H9 (cell line): ENCODE measurements around the gene TMEM200A. TPM values are rescaled to one million over a fixed set of nuclear protein-coding genes. Genes with fewer than 3 reads are reported as not detected.

ENCODE experiments used
- DNase-seq: peaks from one replicate; pipeline ENCODE4 v3.0.0-alpha.2; 2017
- H2AFZ ChIP-seq: one replicate; pipeline ENCODE4 v1.6.1; 2013; ENCODE audit warnings: mild to moderate bottlenecking, low read length, control low read depth, moderate library complexity
- H2AK5ac ChIP-seq: 2 replicates; pipeline ENCODE4 v1.6.1; 2013; ENCODE audit warnings: low read length, control low read depth, mixed read lengths; ENCODE audit not compliant: insufficient read length
- H2BK120ac ChIP-seq: one replicate; pipeline ENCODE4 v1.6.1; 2013; ENCODE audit warnings: low read depth, mild to moderate bottlenecking, low read length, control low read depth, inconsistent platforms; ENCODE audit not compliant: poor library complexity, severe bottlenecking
- H2BK12ac ChIP-seq: 2 replicates; pipeline ENCODE4 v1.6.1; 2013; ENCODE audit warnings: low read length, control low read depth, mixed read lengths, low read depth; ENCODE audit not compliant: insufficient read length
- H2BK15ac ChIP-seq: 2 replicates; pipeline ENCODE4 v1.6.1; 2013; ENCODE audit warnings: low read depth, low read length, control low read depth
- H2BK20ac ChIP-seq: one replicate; pipeline ENCODE4 v1.6.1; 2013; ENCODE audit warnings: low read depth, mild to moderate bottlenecking, low read length, control low read depth, inconsistent platforms; ENCODE audit not compliant: poor library complexity, severe bottlenecking
- H2BK5ac ChIP-seq: 2 replicates; pipeline ENCODE4 v1.6.1; 2013; ENCODE audit warnings: low read length, control low read depth, mixed read lengths; ENCODE audit not compliant: insufficient read length
- H3K14ac ChIP-seq: 2 replicates; pipeline ENCODE4 v1.6.1; 2013; ENCODE audit warnings: low read length, control low read depth; ENCODE audit not compliant: insufficient read depth
- H3K18ac ChIP-seq: 2 replicates; pipeline ENCODE4 v1.6.1; 2013; ENCODE audit warnings: low read depth, mild to moderate bottlenecking, mixed read lengths, low read length, control low read depth; ENCODE audit not compliant: insufficient read length
- H3K23ac ChIP-seq: 2 replicates; pipeline ENCODE4 v1.6.1; 2013; ENCODE audit warnings: low read length, control low read depth, mixed read lengths, low read depth; ENCODE audit not compliant: insufficient read length
- H3K23me2 ChIP-seq: 2 replicates; pipeline ENCODE4 v1.6.1; 2013; ENCODE audit warnings: low read depth, mild to moderate bottlenecking, mixed read lengths, low read length, control low read depth; ENCODE audit not compliant: insufficient read length, poor library complexity, severe bottlenecking
- H3K27ac ChIP-seq: 2 replicates; pipeline ENCODE4 v1.5.1; 2013; ENCODE audit warnings: low read length, control low read depth, mixed read lengths, low read depth; ENCODE audit not compliant: insufficient read length
- H3K27me3 ChIP-seq: 2 replicates; pipeline ENCODE4 v1.6.1; 2013; ENCODE audit warnings: low read length, control low read depth, inconsistent platforms; ENCODE audit not compliant: insufficient read depth
- H3K4ac ChIP-seq: 2 replicates; pipeline ENCODE4 v1.6.1; 2013; ENCODE audit warnings: low read depth, mild to moderate bottlenecking, control low read depth, inconsistent platforms, low read length, moderate library complexity
- H3K4me1 ChIP-seq: 2 replicates; pipeline ENCODE4 v1.6.1; 2013; ENCODE audit warnings: low read length, control low read depth, inconsistent platforms; ENCODE audit not compliant: insufficient read depth
- H3K4me2 ChIP-seq: 2 replicates; pipeline ENCODE4 v1.6.1; 2013; ENCODE audit warnings: low read length, control low read depth, mixed read lengths; ENCODE audit not compliant: insufficient read length, insufficient read depth
- H3K56ac ChIP-seq: 2 replicates; pipeline ENCODE4 v1.6.1; 2013; ENCODE audit warnings: low read depth, mild to moderate bottlenecking, mixed read lengths, low read length, control low read depth; ENCODE audit not compliant: insufficient read length
- H3K79me1 ChIP-seq: 2 replicates; pipeline ENCODE4 v1.6.1; 2013; ENCODE audit warnings: low read depth, mild to moderate bottlenecking, moderate library complexity, low read length, control low read depth, inconsistent platforms; ENCODE audit not compliant: insufficient read depth, poor library complexity, severe bottlenecking
- H3K79me2 ChIP-seq: 2 replicates; pipeline ENCODE4 v1.6.1; 2013; ENCODE audit warnings: low read length, control low read depth, inconsistent platforms; ENCODE audit not compliant: insufficient read depth
- H3K9ac ChIP-seq: 2 replicates; pipeline ENCODE4 v1.6.1; 2013; ENCODE audit warnings: low read length, control low read depth, mixed read lengths; ENCODE audit not compliant: insufficient read length; ENCODE audit errors: extremely low read depth
- H3K9me3 ChIP-seq: one replicate; pipeline ENCODE4 v1.6.1; 2013; ENCODE audit warnings: low read depth, low read length, inconsistent platforms; ENCODE audit not compliant: control insufficient read depth
- H3T11ph ChIP-seq: one replicate; pipeline ENCODE4 v1.6.1; 2013; ENCODE audit warnings: mild to moderate bottlenecking, low read length, control low read depth, inconsistent platforms
- H4K20me1 ChIP-seq: one replicate; pipeline ENCODE4 v1.6.1; 2013; ENCODE audit not compliant: control insufficient read depth, insufficient read length, insufficient read depth
- H4K5ac ChIP-seq: 2 replicates; pipeline ENCODE4 v1.6.1; 2013; ENCODE audit warnings: low read depth, mild to moderate bottlenecking, mixed read lengths, low read length, control low read depth; ENCODE audit not compliant: insufficient read length
- H4K8ac ChIP-seq: replicated peaks from 2 replicates; pipeline ENCODE4 v1.6.1; 2013; ENCODE audit warnings: low read length, control low read depth, mixed read lengths, low read depth; ENCODE audit not compliant: insufficient read length
- H4K91ac ChIP-seq: 2 replicates; pipeline ENCODE4 v1.6.1; 2013; ENCODE audit warnings: low read depth, mild to moderate bottlenecking, moderate library complexity, mixed read lengths, low read length, control low read depth; ENCODE audit not compliant: insufficient read length
- H3K27ac Mint-ChIP-seq, 3 experiments: 2 replicates in 2 of 3; 3 replicates in 1 of 3; pipeline ENCODE4 v1.8.0; 2020 to 2021; ENCODE audit warnings: mixed read lengths in 3 of 3, mild to moderate bottlenecking in 1 of 3, moderate library complexity in 1 of 3
- H3K27me3 Mint-ChIP-seq: 2 replicates; pipeline ENCODE4 v1.8.0; 2021; ENCODE audit warnings: low read depth, mild to moderate bottlenecking, moderate library complexity, mixed read lengths
- H3K36me3 Mint-ChIP-seq, 3 experiments: 2 replicates in 2 of 3; 3 replicates in 1 of 3; pipeline ENCODE4 v1.8.0; 2020 to 2021; ENCODE audit warnings: low read depth in 3 of 3, mixed read lengths in 3 of 3; ENCODE audit not compliant: insufficient read depth in 1 of 3
- H3K4me1 Mint-ChIP-seq, 2 experiments: 2 replicates each; pipeline ENCODE4 v1.8.0; 2020; ENCODE audit warnings: mixed read lengths in 2 of 2
- H3K4me3 Mint-ChIP-seq, 2 experiments: 2 replicates in 1 of 2; 3 replicates in 1 of 2; pipeline ENCODE4 v1.8.0; 2020 to 2021; ENCODE audit warnings: mild to moderate bottlenecking in 2 of 2, mixed read lengths in 2 of 2, moderate library complexity in 1 of 2
- H3K9me3 Mint-ChIP-seq, 2 experiments: 2 replicates in 1 of 2; 3 replicates in 1 of 2; pipeline ENCODE4 v1.8.0; 2020; ENCODE audit warnings: mild to moderate bottlenecking in 2 of 2, mixed read lengths in 2 of 2, moderate library complexity in 1 of 2
- WGBS: extraction: QIAGEN DNeasy Blood & Tissue Kit; methylation state at CpG from one replicate; pipeline ENCODE4 v1.1.7; 2013; ENCODE audit warnings: missing lambda C conversion rate, low lambda C conversion rate, mixed read lengths; ENCODE audit not compliant: insufficient read length; ENCODE audit errors: extremely low coverage; 5-methylcytosine and 5-hydroxymethylcytosine counted together
- total RNA-seq: library from RNA; stranded (reverse); gene quantifications from 2 replicates; pipeline ENCODE4 v1.2.1, GENCODE V29; 2021
- TF ChIP-seq, protein P1 (sequence below): fragments of 200-600 bp; sonication (generic); conservative IDR thresholded peaks from 3 replicates; pipeline ENCODE4 v1.8.0; 2021; ENCODE audit warnings: antibody characterized with exemption, mild to moderate bottlenecking

Gene TMEM200A
- total RNA-seq, 1 experiment from 2014 or later, result 6.1 TPM

DNA sequence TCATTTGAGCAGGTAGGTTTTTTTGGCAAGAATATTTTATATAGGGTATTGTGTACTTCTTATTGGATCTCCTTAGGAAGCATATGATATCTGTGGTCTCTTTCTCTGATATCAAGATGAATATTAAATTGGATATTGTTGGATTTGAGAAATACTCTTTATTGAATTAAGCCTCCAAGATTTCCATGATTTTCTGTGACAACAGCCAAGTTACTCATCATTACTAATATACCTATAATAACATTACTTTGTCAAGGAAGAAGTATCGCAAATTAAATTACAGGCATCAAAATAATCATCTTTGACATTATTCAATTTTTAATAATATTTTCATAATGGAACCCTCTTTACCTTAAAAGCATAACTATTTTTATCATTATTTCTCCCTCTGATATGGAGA, 86.5 kb downstream of the TMEM200A start:
- Histone ChIP-seq H3K18ac (no peak overlapping the region), H2BK15ac (no peak overlapping the region), H3T11ph (no peak overlapping the region), H3K4me1 (no peaks in the 10 kb centered on the region), H2BK5ac (no peak overlapping the region), H2BK20ac (no peak overlapping the region), H3K4ac (no peak overlapping the region), H3K23ac (no peak overlapping the region), H4K20me1 (no peaks in the 10 kb centered on the region), H2AFZ (no peak overlapping the region), H3K9ac (no peak overlapping the region), H3K23me2 (no peaks in the 10 kb centered on the region), H3K79me2 (no peaks in the 10 kb centered on the region), H2BK12ac (no peak overlapping the region), H3K79me1 (no peaks in the 10 kb centered on the region), H3K27ac (no peak overlapping the region), H4K8ac (no peak overlapping the region), H2BK120ac (no peak overlapping the region), H2AK5ac (no peak overlapping the region), H3K9me3 (no peaks in the 10 kb centered on the region), H3K56ac (no peak overlapping the region), H3K14ac (no peak overlapping the region), H3K4me2 (no peak overlapping the region), H4K5ac (no peak overlapping the region), H3K27me3 (no peaks in the 10 kb centered on the region), H4K91ac (no peak overlapping the region)
- H3K4me1 Mint-ChIP-seq, result peaks cover 11 to 14% of the 10 kb centered on the region in 2 experiments
- TF ChIP-seq, protein P1, sequence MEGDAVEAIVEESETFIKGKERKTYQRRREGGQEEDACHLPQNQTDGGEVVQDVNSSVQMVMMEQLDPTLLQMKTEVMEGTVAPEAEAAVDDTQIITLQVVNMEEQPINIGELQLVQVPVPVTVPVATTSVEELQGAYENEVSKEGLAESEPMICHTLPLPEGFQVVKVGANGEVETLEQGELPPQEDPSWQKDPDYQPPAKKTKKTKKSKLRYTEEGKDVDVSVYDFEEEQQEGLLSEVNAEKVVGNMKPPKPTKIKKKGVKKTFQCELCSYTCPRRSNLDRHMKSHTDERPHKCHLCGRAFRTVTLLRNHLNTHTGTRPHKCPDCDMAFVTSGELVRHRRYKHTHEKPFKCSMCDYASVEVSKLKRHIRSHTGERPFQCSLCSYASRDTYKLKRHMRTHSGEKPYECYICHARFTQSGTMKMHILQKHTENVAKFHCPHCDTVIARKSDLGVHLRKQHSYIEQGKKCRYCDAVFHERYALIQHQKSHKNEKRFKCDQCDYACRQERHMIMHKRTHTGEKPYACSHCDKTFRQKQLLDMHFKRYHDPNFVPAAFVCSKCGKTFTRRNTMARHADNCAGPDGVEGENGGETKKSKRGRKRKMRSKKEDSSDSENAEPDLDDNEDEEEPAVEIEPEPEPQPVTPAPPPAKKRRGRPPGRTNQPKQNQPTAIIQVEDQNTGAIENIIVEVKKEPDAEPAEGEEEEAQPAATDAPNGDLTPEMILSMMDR, result no peak
- no CpG with 5 or more reads among the region's 1 CpG for WGBS
- no peaks in the 10 kb centered on the region for H3K9me3 Mint-ChIP-seq
- DNase-seq, result no peak
- no peaks in the 10 kb centered on the region; the same call in 1 of the 2 replicates for H3K27me3 Mint-ChIP-seq
- H3K36me3 Mint-ChIP-seq, result no peaks in the 10 kb centered on the region
- H3K4me3 Mint-ChIP-seq, result no peak overlapping the region
- no peak overlapping the region for H3K27ac Mint-ChIP-seq
